Cardiac septum (tissue), 1 donor: Measurements from ENCODE around the gene TAOK3. TPM values are rescaled to one million over a fixed set of nuclear protein-coding genes. Genes with fewer than 3 reads are reported as not detected.
"Not testable (repeated sequence)": the region's sequence is repeated elsewhere in the genome, so short reads cannot be mapped to it uniquely, and the experiment has no call there.

ENCODE experiments used
- DNase-seq: peaks from one replicate; pipeline ENCODE4 v3.0.0-alpha.2; 2020; ENCODE audit warnings: low spot score
- intact Hi-C: fragments of 100-400 bp; cut with DNase I; formaldehyde crosslinking; loops from one replicate; pipeline ENCODE4 v1.14.0; 2022
- total RNA-seq: library from RNA; stranded (reverse); fragmentation: NEBNext Ultra II Directional; extraction: Animal tissue kit (Norgen Biotek cat#: 25700); gene quantifications from one replicate; pipeline ENCODE4 v1.2.1, GENCODE V29; 2021
- donor health status: DM: no; HTN: no; CAD: no.

The TAOK3 gene
- total RNA-seq, 1 donor from 2014 or later: 21.7 TPM

- intact Hi-C loops: no loop called here
- no peak for DNase-seq
Observed at GRCh38 chr12:118310320-118310719, 62.4 kb downstream of the TAOK3 start.

- intact Hi-C loops, DNase-seq: not testable (repeated sequence)
Observed at GRCh38 chr12:118308006-118308405, 64.7 kb downstream of the TAOK3 start.

- intact Hi-C loops: no loop called here
- DNase-seq: no peak
Observed at GRCh38 chr12:118307069-118307954, 65.4 kb downstream of the TAOK3 start.

GRCh38 chr12:118304093-118304492 is 68.6 kb downstream of the TAOK3 start:
- intact Hi-C loops: no loop called here

GRCh38 chr12:118302053-118302452 is 70.7 kb downstream of the TAOK3 start:
- no peak for DNase-seq
- intact Hi-C loops: no loop called here

More at GRCh38 chr12:118304093-118304492, 68.6 kb downstream of the TAOK3 start:
- no peak for DNase-seq

- DNase-seq: no peak
- intact Hi-C loops: no loop called here
Observed at GRCh38 chr12:118299791-118300460, 72.8 kb downstream of the TAOK3 start.

GRCh38 chr12:118297284-118297683 is 75.4 kb downstream of the TAOK3 start:
- intact Hi-C loops: no loop called here
- DNase-seq: no peak

GRCh38 chr12:118292836-118293235 is 79.9 kb downstream of the TAOK3 start:
- DNase-seq: no peak

GRCh38 chr12:118290130-118290529 is 82.6 kb downstream of the TAOK3 start:
- intact Hi-C loops: no loop called here
- no peak for DNase-seq

More at GRCh38 chr12:118292836-118293235, 79.9 kb downstream of the TAOK3 start:
- intact Hi-C loops: no loop called here

- intact Hi-C loops: no loop called here
- DNase-seq: no peak
Observed at GRCh38 chr12:118288174-118288573, 84.5 kb downstream of the TAOK3 start.

- intact Hi-C loops: no loop called here
- DNase-seq: no peak
Observed at GRCh38 chr12:118287728-118288127, 85.0 kb downstream of the TAOK3 start.

- intact Hi-C loops: no loop called here
- DNase-seq: no peak
Observed at GRCh38 chr12:118282767-118283166, 89.9 kb downstream of the TAOK3 start.

- DNase-seq, intact Hi-C loops: not testable (repeated sequence)
Observed at GRCh38 chr12:118278288-118278687, 94.4 kb downstream of the TAOK3 start.

- intact Hi-C loops: no loop called here
Observed at GRCh38 chr12:118274066-118274465, 98.6 kb downstream of the TAOK3 start.

GRCh38 chr12:118271770-118272417 is 100.8 kb downstream of the TAOK3 start:
- DNase-seq: no peak
- intact Hi-C loops: no loop called here

More at GRCh38 chr12:118274066-118274465, 98.6 kb downstream of the TAOK3 start:
- DNase-seq: no peak

GRCh38 chr12:118271183-118271582 is 101.5 kb downstream of the TAOK3 start:
- intact Hi-C loops: no loop called here
- no peak for DNase-seq

- no peak for DNase-seq
- intact Hi-C loops: no loop called here
Observed at GRCh38 chr12:118269806-118270205, 102.9 kb downstream of the TAOK3 start.

- no peak for DNase-seq
- intact Hi-C loops: no loop called here
Observed at GRCh38 chr12:118259079-118259478, 113.6 kb downstream of the TAOK3 start.

- intact Hi-C loops: no loop called here
- no peak for DNase-seq
Observed at GRCh38 chr12:118256352-118256751, 116.4 kb downstream of the TAOK3 start.

GRCh38 chr12:118249547-118249946 is 123.2 kb downstream of the TAOK3 start:
- DNase-seq: no peak
- intact Hi-C loops: no loop called here
